K562 (cell line): ENCODE data around the gene PMVK. TPM values are rescaled to one million over a fixed set of nuclear protein-coding genes. Genes with fewer than 3 reads are reported as not detected.

Experiments
- ATAC-seq: fragments of 200-7000 bp; cut with Tn5 transposase; 3 replicates; pipeline ENCODE4 v1.9.1; 2020; ENCODE audit warnings: moderate library complexity
- BruUV-seq: library from RNA; stranded (reverse); fragments of 400-500 nt; replicated peaks from 2 replicates; lab custom pipeline; 2021; lab: Mats Ljungman, UMichigan
- CTCF ChIA-PET: fragments of 300-600 bp; formaldehyde crosslinking; extraction: SDS; loops from one replicate; lab custom pipeline; 2021; ENCODE audit warnings: low intra/inter-chr PET ratio; lab: Yijun Ruan, JAX
- POLR2A ChIA-PET: fragments of 300-600, 350-650 bp; sonication (Branson Sonifier 250); formaldehyde crosslinking; extraction: SDS; loops from one replicate; lab custom pipeline; 2021; ENCODE audit warnings: antibody characterized with exemption, inconsistent platforms; lab: Yijun Ruan, JAX
- DNase-seq, 4 experiments: peaks; one replicate each; pipeline versions ENCODE4 v3.0.0 to v3.0.0-alpha.2; 2011 to 2018; ENCODE audit warnings: low spot score in 3 of 4, mixed read lengths in 3 of 4; ENCODE audit errors: extremely low read depth in 1 of 4
- FAIRE-seq: peaks from 2 replicates; lab custom pipeline; 2011; peaks lifted over from hg19 to GRCh38; lab: Jason Lieb, UNC
- H2AFZ ChIP-seq: 2 replicates; pipeline ENCODE4 v1.6.0; 2011; ENCODE audit warnings: low read depth, low read length, control low read depth, inconsistent platforms
- H3K27ac ChIP-seq: fragments of 200-600 bp; 3 replicates; pipeline ENCODE4 v1.8.0; 2011; ENCODE audit warnings: low read depth, mild to moderate bottlenecking, control low read depth, inconsistent platforms, low read length, moderate library complexity, mixed read lengths; ENCODE audit errors: extremely low read depth
- H3K27me3 ChIP-seq, 2 experiments: fragments of 300-600 bp in 1 of 2; 2 replicates in 1 of 2; 3 replicates in 1 of 2; pipeline versions ENCODE4 v1.6.0 to v1.8.0; 2011; ENCODE audit warnings: inconsistent platforms in 2 of 2, low read length in 2 of 2, mild to moderate bottlenecking in 1 of 2, mixed read lengths in 1 of 2, moderate library complexity in 1 of 2; ENCODE audit not compliant: control insufficient read depth in 2 of 2, insufficient read depth in 2 of 2
- H3K36me3 ChIP-seq: fragments of 300-600 bp; 3 replicates; pipeline ENCODE4 v1.8.0; 2011; ENCODE audit warnings: mild to moderate bottlenecking, low read length, inconsistent platforms; ENCODE audit not compliant: control insufficient read depth, insufficient read depth
- H3K4me1 ChIP-seq, 2 experiments: fragments of 200-600 bp in 1 of 2; replicated peaks in 1 of 2; 2 replicates in 1 of 2; 3 replicates in 1 of 2; pipeline versions ENCODE4 v1.5.1 to v1.8.0; 2011; ENCODE audit warnings: inconsistent platforms in 2 of 2, low read length in 2 of 2, mild to moderate bottlenecking in 1 of 2, mixed read lengths in 1 of 2, moderate library complexity in 1 of 2; ENCODE audit not compliant: control insufficient read depth in 2 of 2, insufficient read depth in 2 of 2
- H3K4me2 ChIP-seq: 2 replicates; pipeline ENCODE4 v1.6.1; 2011; ENCODE audit warnings: low read length, control low read depth, inconsistent platforms, mixed read lengths; ENCODE audit not compliant: insufficient read depth
- H3K4me3 ChIP-seq: fragments of 200-600 bp; sonication (generic), shearing (Covaris generic); 2 replicates; pipeline ENCODE4 v1.5.1; 2016; ENCODE audit warnings: control low read depth, inconsistent platforms
- H3K79me2 ChIP-seq: fragments of 200-600 bp; 3 replicates; pipeline ENCODE4 v1.8.0; 2011; ENCODE audit warnings: low read length, inconsistent platforms; ENCODE audit not compliant: control insufficient read depth, insufficient read depth
- H3K9ac ChIP-seq, 2 experiments: 2 replicates each; pipeline versions ENCODE4 v1.6.0 to v1.6.1; 2011; ENCODE audit warnings: low read depth in 2 of 2, low read length in 2 of 2, control low read depth in 1 of 2, inconsistent platforms in 1 of 2, mild to moderate bottlenecking in 1 of 2, mixed read lengths in 1 of 2; ENCODE audit not compliant: insufficient read depth in 1 of 2
- H3K9me1 ChIP-seq: one replicate; pipeline ENCODE4 v1.6.0; 2011; ENCODE audit warnings: inconsistent platforms, mild to moderate bottlenecking, low read length, moderate library complexity; ENCODE audit not compliant: control insufficient read depth, insufficient read depth
- H3K9me3 ChIP-seq: replicated peaks from 2 replicates; pipeline ENCODE4 v1.5.1; 2011; ENCODE audit warnings: low read depth, low read length, inconsistent platforms; ENCODE audit not compliant: control insufficient read depth, insufficient read depth
- H4K20me1 ChIP-seq: replicated peaks from 2 replicates; pipeline ENCODE4 v1.6.1; 2011; ENCODE audit warnings: low read length, inconsistent platforms, mixed read lengths; ENCODE audit not compliant: control insufficient read depth, insufficient read depth
- CREM ChIP-seq: IDR thresholded peaks from 2 replicates; pipeline ENCODE4 v1.6.1; 2014; ENCODE audit warnings: antibody characterized with exemption, low read depth
- CSDE1 ChIP-seq, 2 experiments: fragments of 450-650 bp; IDR thresholded peaks; 2 replicates each; pipeline ENCODE4 v1.6.1; 2016; ENCODE audit warnings: mild to moderate bottlenecking in 1 of 2
- ELF2 ChIP-seq: fragments of 250-450 bp; sonication (Bioruptor Pico); IDR thresholded peaks from 2 replicates; pipeline ENCODE4 v1.5.0; 2021; ENCODE audit warnings: mild to moderate bottlenecking
- EZH2 ChIP-seq: IDR thresholded peaks from 2 replicates; pipeline ENCODE4 v1.6.1; 2012; ENCODE audit warnings: low read depth, mild to moderate bottlenecking, inconsistent platforms, low read length, borderline replicate concordance
- HDAC1 ChIP-seq, 2 experiments: fragments of 450-650 bp; IDR thresholded peaks; 2 replicates each; pipeline ENCODE4 v1.6.1; 2016 to 2017; ENCODE audit warnings: inconsistent platforms in 1 of 2, mild to moderate bottlenecking in 1 of 2, moderate library complexity in 1 of 2
- KDM1A ChIP-seq, 2 experiments: fragments of 450-650 bp; IDR thresholded peaks; 2 replicates each; pipeline ENCODE4 v1.6.1; 2016; ENCODE audit warnings: mild to moderate bottlenecking in 2 of 2
- MAZ ChIP-seq, 2 experiments: fragments of 450-650 bp in 1 of 2; sonication (generic) in 1 of 2; formaldehyde crosslinking; IDR thresholded peaks in 1 of 2; conservative IDR thresholded peaks in 1 of 2; 2 replicates each; pipeline versions ENCODE4 v1.4.0 to v1.5.0; 2020; ENCODE audit warnings: mild to moderate bottlenecking in 1 of 2, missing genetic modification reagents in 1 of 2
- MEF2A ChIP-seq: IDR thresholded peaks from 2 replicates; pipeline ENCODE4 v1.6.1; 2011; ENCODE audit warnings: low read depth, mild to moderate bottlenecking, low read length, moderate library complexity; ENCODE audit not compliant: control insufficient read depth
- NFIX ChIP-seq: fragments of 250-450 bp; sonication (Bioruptor Pico); IDR thresholded peaks from 2 replicates; pipeline ENCODE4 v1.4.0; 2020; ENCODE audit warnings: low read depth, mild to moderate bottlenecking, moderate library complexity
- RBFOX2 ChIP-seq: fragments of 200-400 bp; formaldehyde crosslinking; IDR thresholded peaks from 2 replicates; pipeline ENCODE4 v1.6.1; 2017; ENCODE audit warnings: low read depth, mild to moderate bottlenecking, low read length, moderate library complexity
- TAF9B ChIP-seq: fragments of 450-650 bp; IDR thresholded peaks from 2 replicates; pipeline ENCODE4 v1.6.1; 2018; ENCODE audit warnings: mild to moderate bottlenecking; ENCODE audit not compliant: partially characterized antibody
- TOE1 ChIP-seq, 2 experiments: fragments of 450-650 bp in 1 of 2; sonication (generic) in 1 of 2; formaldehyde crosslinking in 1 of 2; IDR thresholded peaks; 2 replicates each; pipeline versions ENCODE4 v1.7.1 to v1.8.0; 2016 to 2022; ENCODE audit warnings: borderline replicate concordance in 2 of 2, mild to moderate bottlenecking in 2 of 2, antibody characterized with exemption in 1 of 2, inconsistent platforms in 1 of 2, low read depth in 1 of 2, missing genetic modification reagents in 1 of 2, moderate library complexity in 1 of 2
- ZFP30 ChIP-seq: fragments of 250-450 bp; sonication (Bioruptor Pico); IDR thresholded peaks from 2 replicates; pipeline ENCODE4 v1.8.0; 2022; ENCODE audit warnings: moderate library complexity, mild to moderate bottlenecking, inconsistent platforms, borderline replicate concordance
- ZNF23 ChIP-seq: fragments of 250-450 bp; sonication (Bioruptor Pico); IDR thresholded peaks from 2 replicates; pipeline ENCODE4 v1.4.0; 2020; ENCODE audit warnings: mild to moderate bottlenecking
- ZNF444 ChIP-seq: fragments of 250-450 bp; sonication (Bioruptor Pico); IDR thresholded peaks from 2 replicates; pipeline ENCODE4 v1.4.0; 2020; ENCODE audit warnings: mild to moderate bottlenecking, moderate library complexity
- WGBS: fragments of 100-300 bp; shearing (Covaris generic); methylation state at CpG from one replicate; pipeline ENCODE4 v1.1.6; 2016; ENCODE audit warnings: low coverage, mixed read lengths; ENCODE audit not compliant: insufficient coverage; ENCODE audit errors: missing lambda C conversion rate; 5-methylcytosine and 5-hydroxymethylcytosine counted together
- in situ Hi-C: fragments of 300-500 bp; cut with MboI; formaldehyde crosslinking; loops from 4 replicates; pipeline ENCODE4 v1.15.0; 2018; ENCODE audit warnings: inconsistent platforms, mixed read lengths
- intact Hi-C: fragments of 100-400 bp; cut with micrococcal nuclease; formaldehyde crosslinking; loops from 2 replicates; pipeline ENCODE4 v1.14.2; 2022
- polyA plus RNA-seq, 8 experiments: library from polyadenylated mRNA; depleted of rRNA in 4 of 8; stranded (reverse) in 5 of 8; unstranded in 3 of 8; fragments of >200 nt; fragmentation: Nextera tagmentation in 2 of 8; fragmentation: Illumina TruSeq in 1 of 8; extraction: Ambion mirVana in 2 of 8; extraction: Trizol in 1 of 8; gene quantifications; 2 replicates each; pipeline versions ENCODE4 v1.2.1 to v1.2.3, GENCODE V29; 2011 to 2014; ENCODE audit warnings: inconsistent platforms in 1 of 8, missing spikeins in 1 of 8
- total RNA-seq, 7 experiments: library from RNA; depleted of rRNA in 6 of 7; stranded (reverse); fragments of >200 nt in 6 of 7; fragmentation: Illumina TruSeq in 2 of 7; extraction: Trizol in 2 of 7; gene quantifications; 2 replicates each; pipeline versions ENCODE4 v1.2.1 to v1.2.3, GENCODE V29; 2011 to 2021; ENCODE audit warnings: low replicate concordance in 1 of 7
- TF ChIP-seq, protein P1 (sequence below): fragments of 200-800 bp; sonication (Bioruptor generic); IDR thresholded peaks from 2 replicates; pipeline ENCODE4 v1.6.1; 2017; ENCODE audit warnings: missing genetic modification characterization, missing compliant biosample characterization
- TF ChIP-seq, protein P2 (sequence below): fragments of 250-450 bp; sonication (Bioruptor Pico); IDR thresholded peaks from 2 replicates; pipeline ENCODE4 v1.4.0; 2020; ENCODE audit warnings: mild to moderate bottlenecking, moderate library complexity, borderline replicate concordance

The PMVK gene
- total and polyA plus RNA-seq, 9 of the 15 experiments (the other 6 are each of a cell fraction or from before 2014, with no cell fraction given) = 1.1 to 15.3 (median 6.3) TPM

- CTCF ChIA-PET = interaction anchor here (0.9 to 3.0 kb wide), 6 partner anchors 66 to 399 kb away, joined by 3 to 27 read pairs (median 4); partner anchors contain the start of gene UBE2Q1
- Histone ChIP-seq H3K9ac (no peak overlapping the region), H3K9me1 (no peaks in the 10 kb centered on the region), H3K27ac (no peak overlapping the region), H3K9me3 (no peaks in the 10 kb centered on the region), H3K36me3 (no peaks in the 10 kb centered on the region), H3K79me2 (no peaks in the 10 kb centered on the region), H3K4me2 (no peak overlapping the region), H3K27me3 (peaks cover 0 to 30% of the 10 kb centered on the region in 2 experiments; a peak in 2 of 5 replicates), H3K4me1 (peaks cover under 1 to 8% of the 10 kb centered on the region in 2 experiments; a peak in 4 of 5 replicates), H2AFZ (no peak overlapping the region), H4K20me1 (0 out of 2 replicates have a peak, but pooled peaks cover 2% of the 10 kb centered on the region), H3K4me3 (no peak overlapping the region)
- DNase-seq (peak; percentile 80 to 85 (median 81)), FAIRE-seq (peak; percentile 83), ATAC-seq (peak; percentile 99)
- WGBS = 5% methylated on average over 16 of the region's 20 CpGs
- BruUV-seq = no TSS peak
- POLR2A ChIA-PET = interaction anchor here (0.6 to 1.0 kb wide), 4 partner anchors 8 to 182 kb away, joined by 3 to 4 read pairs (median 3); partner anchors contain the start of gene KCNN3
- intact Hi-C loops = loop anchor here (1.0 to 5.0 kb wide), 4 partner anchors 106 to 396 kb away; no protein-coding TSS in a partner anchor
- in situ Hi-C loops = no loop called here
- TF ChIP-seq, protein P1, sequence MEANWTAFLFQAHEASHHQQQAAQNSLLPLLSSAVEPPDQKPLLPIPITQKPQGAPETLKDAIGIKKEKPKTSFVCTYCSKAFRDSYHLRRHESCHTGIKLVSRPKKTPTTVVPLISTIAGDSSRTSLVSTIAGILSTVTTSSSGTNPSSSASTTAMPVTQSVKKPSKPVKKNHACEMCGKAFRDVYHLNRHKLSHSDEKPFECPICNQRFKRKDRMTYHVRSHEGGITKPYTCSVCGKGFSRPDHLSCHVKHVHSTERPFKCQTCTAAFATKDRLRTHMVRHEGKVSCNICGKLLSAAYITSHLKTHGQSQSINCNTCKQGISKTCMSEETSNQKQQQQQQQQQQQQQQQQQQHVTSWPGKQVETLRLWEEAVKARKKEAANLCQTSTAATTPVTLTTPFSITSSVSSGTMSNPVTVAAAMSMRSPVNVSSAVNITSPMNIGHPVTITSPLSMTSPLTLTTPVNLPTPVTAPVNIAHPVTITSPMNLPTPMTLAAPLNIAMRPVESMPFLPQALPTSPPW (CRISPR knock-in tag) = peak; percentile 66; the same call in 1 of the 2 replicates
- TF ChIP-seq CSDE1 (IDR thresholded peaks at IDR 0.05) = no peak
- no peak for TF ChIP-seq RBFOX2
- TF ChIP-seq HDAC1 (IDR thresholded peaks at IDR 0.05) = no peak
- no peak for TF ChIP-seq MEF2A
- TF ChIP-seq EZH2 = no peak
- no peak for TF ChIP-seq NFIX (CRISPR knock-in tag)
- no peak for TF ChIP-seq ZNF444 (CRISPR knock-in tag)
- TF ChIP-seq ELF2 (CRISPR knock-in tag) = no peak
- TF ChIP-seq MAZ (CRISPR knock-in tag; conservative IDR thresholded peaks at IDR 0.05 in 1 of 2, IDR thresholded peaks at IDR 0.05 in 1 of 2) = peak; percentile 78 to 94
- TF ChIP-seq ZFP30 (CRISPR knock-in tag) = no peak
- 0 out of 2 replicates have a peak, but pooled peaks have one; percentile 13 for TF ChIP-seq CREM
- no peak for TF ChIP-seq TOE1 (IDR thresholded peaks at IDR 0.05; ENCODE audit: borderline replicate concordance)
- no peak for TF ChIP-seq TOE1 (CRISPR knock-in tag; IDR thresholded peaks at IDR 0.05; ENCODE audit: borderline replicate concordance, low read depth)
- TF ChIP-seq TAF9B = no peak
- TF ChIP-seq, protein P2, sequence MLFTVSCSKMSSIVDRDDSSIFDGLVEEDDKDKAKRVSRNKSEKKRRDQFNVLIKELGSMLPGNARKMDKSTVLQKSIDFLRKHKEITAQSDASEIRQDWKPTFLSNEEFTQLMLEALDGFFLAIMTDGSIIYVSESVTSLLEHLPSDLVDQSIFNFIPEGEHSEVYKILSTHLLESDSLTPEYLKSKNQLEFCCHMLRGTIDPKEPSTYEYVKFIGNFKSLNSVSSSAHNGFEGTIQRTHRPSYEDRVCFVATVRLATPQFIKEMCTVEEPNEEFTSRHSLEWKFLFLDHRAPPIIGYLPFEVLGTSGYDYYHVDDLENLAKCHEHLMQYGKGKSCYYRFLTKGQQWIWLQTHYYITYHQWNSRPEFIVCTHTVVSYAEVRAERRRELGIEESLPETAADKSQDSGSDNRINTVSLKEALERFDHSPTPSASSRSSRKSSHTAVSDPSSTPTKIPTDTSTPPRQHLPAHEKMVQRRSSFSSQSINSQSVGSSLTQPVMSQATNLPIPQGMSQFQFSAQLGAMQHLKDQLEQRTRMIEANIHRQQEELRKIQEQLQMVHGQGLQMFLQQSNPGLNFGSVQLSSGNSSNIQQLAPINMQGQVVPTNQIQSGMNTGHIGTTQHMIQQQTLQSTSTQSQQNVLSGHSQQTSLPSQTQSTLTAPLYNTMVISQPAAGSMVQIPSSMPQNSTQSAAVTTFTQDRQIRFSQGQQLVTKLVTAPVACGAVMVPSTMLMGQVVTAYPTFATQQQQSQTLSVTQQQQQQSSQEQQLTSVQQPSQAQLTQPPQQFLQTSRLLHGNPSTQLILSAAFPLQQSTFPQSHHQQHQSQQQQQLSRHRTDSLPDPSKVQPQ = no peak
- TF ChIP-seq ZNF23 = no peak
- TF ChIP-seq KDM1A (IDR thresholded peaks at IDR 0.05) = 0 out of 4 replicates have a peak, but pooled peaks of 1 of the 2 experiments have one; percentile 14
Measured at GRCh38 chr1:154878371-154879037, 58.0 kb downstream of the PMVK start.
